Vagina (tissue), 2 donors: Measurements from ENCODE around the gene TTC28.

Experiments
- CTCF ChIP-seq, 3 experiments: fragments of 450-650 bp in 2 of 3; fragments of 200-600 bp in 1 of 3; sonication (generic) in 1 of 3; IDR thresholded peaks; one replicate each; pipeline ENCODE4 v1.5.1; 2017 to 2019; ENCODE audit warnings: antibody characterized with exemption in 3 of 3, mild to moderate bottlenecking in 2 of 3, moderate library complexity in 2 of 3
- POLR2AphosphoS5 ChIP-seq, 2 donors: sonication (generic); formaldehyde crosslinking; IDR thresholded peaks; one replicate each; pipeline ENCODE4 v1.9.0; 2017; ENCODE audit warnings: antibody characterized with exemption in 2 of 2, mild to moderate bottlenecking in 2 of 2, low read depth in 1 of 2; ENCODE audit not compliant: insufficient read depth in 1 of 2

- TF ChIP-seq CTCF (IDR thresholded peaks at IDR 0.05): no peak
- no peak for TF ChIP-seq POLR2AphosphoS5 (IDR thresholded peaks at IDR 0.05; ENCODE audit: insufficient read depth in 1 of 2, low read depth in 1 of 2)
Measured at GRCh38 chr22:28241656-28242290, 437.9 kb downstream of the TTC28 start.
